HepG2 (cell line): ENCODE data around the gene NBR1. TPM values are rescaled to one million over a fixed set of nuclear protein-coding genes. Genes with fewer than 3 reads are reported as not detected.
A peak's percentile ranks its signal among the peaks of the same experiment; 100 is the strongest.

Source experiments
- DNMT3B ChIP-seq: conservative IDR thresholded peaks from 2 replicates; pipeline ENCODE4 v1.6.1; 2016; ENCODE audit warnings: missing biosample characterization, control low read depth
- NFYB ChIP-seq: sonication (generic); formaldehyde crosslinking; IDR thresholded peaks from 2 replicates; pipeline ENCODE4 v1.4.0; 2020; ENCODE audit warnings: missing genetic modification reagents
- RBFOX2 ChIP-seq: fragments of 200-400 bp; formaldehyde crosslinking; IDR thresholded peaks from 2 replicates; pipeline ENCODE4 v1.6.1; 2017; ENCODE audit warnings: low read depth, mild to moderate bottlenecking, low read length
- SMAD1 ChIP-seq: sonication (generic); formaldehyde crosslinking; IDR thresholded peaks from 2 replicates; pipeline ENCODE4 v1.4.0; 2020; ENCODE audit warnings: missing genetic modification reagents, low read depth, mild to moderate bottlenecking, borderline replicate concordance
- SMC3 ChIP-seq: IDR thresholded peaks from 2 replicates; pipeline ENCODE4 v1.6.1; 2011; ENCODE audit warnings: low read length, improper control_type of control experiment
- ZMYM3 ChIP-seq: sonication (generic); formaldehyde crosslinking; IDR thresholded peaks from 2 replicates; pipeline ENCODE4 v1.5.1; 2020; ENCODE audit warnings: mild to moderate bottlenecking, missing genetic modification reagents
- ZNF282 ChIP-seq: fragments of 450-650 bp; IDR thresholded peaks from 2 replicates; pipeline ENCODE4 v1.6.1; 2018; ENCODE audit not compliant: partially characterized antibody
- ZNF432 ChIP-seq: sonication (generic); formaldehyde crosslinking; IDR thresholded peaks from 2 replicates; pipeline ENCODE4 v1.5.0; 2020; ENCODE audit warnings: missing genetic modification reagents, mild to moderate bottlenecking, borderline replicate concordance
- ZNF530 ChIP-seq: sonication (generic); formaldehyde crosslinking; IDR thresholded peaks from 2 replicates; pipeline ENCODE4 v1.5.0; 2020; ENCODE audit warnings: low read depth, mild to moderate bottlenecking, missing genetic modification reagents
- ZNF569 ChIP-seq: sonication (generic); formaldehyde crosslinking; IDR thresholded peaks from 2 replicates; pipeline ENCODE4 v1.5.0; 2020; ENCODE audit warnings: mild to moderate bottlenecking, missing genetic modification reagents, moderate library complexity, borderline replicate concordance
- ZNF878 ChIP-seq: sonication (generic); formaldehyde crosslinking; IDR thresholded peaks from 2 replicates; pipeline ENCODE4 v1.8.1; 2023; ENCODE audit warnings: mild to moderate bottlenecking, missing genetic modification reagents, moderate library complexity
- ZNF879 ChIP-seq: sonication (generic); formaldehyde crosslinking; IDR thresholded peaks from 2 replicates; pipeline ENCODE4 v1.8.1; 2023; ENCODE audit warnings: missing genetic modification reagents
- polyA plus RNA-seq, 8 experiments: library from polyadenylated mRNA; depleted of rRNA in 3 of 8; stranded (reverse) in 7 of 8; unstranded in 1 of 8; fragments of >200 nt; fragmentation: Illumina TruSeq in 4 of 8; extraction: Trizol in 4 of 8; gene quantifications; 2 replicates each; pipeline versions ENCODE4 v1.2.1 to v1.2.3, GENCODE V29; 2011 to 2016; ENCODE audit warnings: low read depth in 4 of 8, missing spikeins in 1 of 8, mixed read lengths in 1 of 8; ENCODE audit not compliant: insufficient read depth in 1 of 8
- total RNA-seq, 5 experiments: library from RNA; depleted of rRNA; stranded (reverse); fragments of >200 nt; fragmentation: Illumina TruSeq; extraction: Trizol; gene quantifications; 2 replicates each; pipeline ENCODE4 v1.2.3, GENCODE V29; 2016; ENCODE audit warnings: low read depth in 1 of 5
- TF ChIP-seq, protein P1 (sequence below): sonication (generic); formaldehyde crosslinking; IDR thresholded peaks from 2 replicates; pipeline ENCODE4 v1.4.0; 2020; ENCODE audit warnings: missing genetic modification reagents
- TF ChIP-seq, protein P2 (sequence below): sonication (generic); formaldehyde crosslinking; IDR thresholded peaks from 2 replicates; pipeline ENCODE4 v1.4.0; 2020; ENCODE audit warnings: mild to moderate bottlenecking, missing genetic modification reagents
- TF ChIP-seq, protein P3 (sequence below): sonication (generic); formaldehyde crosslinking; IDR thresholded peaks from 2 replicates; pipeline ENCODE4 v1.4.0; 2020; ENCODE audit warnings: missing genetic modification reagents
- TF ChIP-seq, protein P4 (sequence below): sonication (generic); formaldehyde crosslinking; IDR thresholded peaks from 2 replicates; pipeline ENCODE4 v1.8.1; 2022; ENCODE audit warnings: mild to moderate bottlenecking, missing genetic modification reagents
- TF ChIP-seq, protein P5 (sequence below): sonication (generic); formaldehyde crosslinking; IDR thresholded peaks from 2 replicates; pipeline ENCODE4 v1.4.0; 2020; ENCODE audit warnings: missing genetic modification reagents
- TF ChIP-seq, protein P6 (sequence below): sonication (generic); formaldehyde crosslinking; IDR thresholded peaks from 2 replicates; pipeline ENCODE4 v1.8.1; 2023; ENCODE audit warnings: missing genetic modification reagents, mild to moderate bottlenecking, borderline replicate concordance

NBR1 gene
- total and polyA plus RNA-seq, 2 of the 13 experiments (the other 11 are each of a cell fraction or from before 2014, with no cell fraction given), result 51.7 to 121 TPM

DNA sequence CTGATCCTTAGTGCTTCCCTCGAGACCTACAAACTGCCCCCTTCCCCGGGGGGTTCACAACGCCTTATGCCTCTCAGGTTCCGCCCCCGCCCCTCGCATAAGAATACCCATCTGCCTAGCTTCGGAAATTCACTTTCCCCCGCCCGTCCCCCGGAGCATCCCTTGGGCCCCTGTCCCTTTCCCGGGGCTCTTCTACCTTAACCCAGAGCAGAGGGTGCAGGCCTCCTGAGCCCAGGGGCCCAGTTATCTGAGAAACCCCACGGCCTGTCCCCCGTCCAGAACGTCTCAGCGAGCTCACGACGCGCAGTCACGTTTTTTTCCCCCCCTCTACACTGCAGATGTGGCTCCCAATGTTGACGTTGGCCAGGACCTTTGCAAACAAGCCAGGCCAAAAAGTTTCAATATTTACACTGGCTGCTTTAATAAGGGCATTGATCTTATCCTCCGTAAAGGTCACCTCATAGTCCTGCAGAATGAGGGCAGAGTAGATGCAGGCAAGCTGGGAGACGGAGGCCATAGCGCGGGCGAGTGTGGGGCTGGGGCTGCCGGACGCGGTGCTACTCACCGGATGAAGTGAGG is 1.4 kb upstream of the NBR1 start (continued):
- TF ChIP-seq, protein P1, sequence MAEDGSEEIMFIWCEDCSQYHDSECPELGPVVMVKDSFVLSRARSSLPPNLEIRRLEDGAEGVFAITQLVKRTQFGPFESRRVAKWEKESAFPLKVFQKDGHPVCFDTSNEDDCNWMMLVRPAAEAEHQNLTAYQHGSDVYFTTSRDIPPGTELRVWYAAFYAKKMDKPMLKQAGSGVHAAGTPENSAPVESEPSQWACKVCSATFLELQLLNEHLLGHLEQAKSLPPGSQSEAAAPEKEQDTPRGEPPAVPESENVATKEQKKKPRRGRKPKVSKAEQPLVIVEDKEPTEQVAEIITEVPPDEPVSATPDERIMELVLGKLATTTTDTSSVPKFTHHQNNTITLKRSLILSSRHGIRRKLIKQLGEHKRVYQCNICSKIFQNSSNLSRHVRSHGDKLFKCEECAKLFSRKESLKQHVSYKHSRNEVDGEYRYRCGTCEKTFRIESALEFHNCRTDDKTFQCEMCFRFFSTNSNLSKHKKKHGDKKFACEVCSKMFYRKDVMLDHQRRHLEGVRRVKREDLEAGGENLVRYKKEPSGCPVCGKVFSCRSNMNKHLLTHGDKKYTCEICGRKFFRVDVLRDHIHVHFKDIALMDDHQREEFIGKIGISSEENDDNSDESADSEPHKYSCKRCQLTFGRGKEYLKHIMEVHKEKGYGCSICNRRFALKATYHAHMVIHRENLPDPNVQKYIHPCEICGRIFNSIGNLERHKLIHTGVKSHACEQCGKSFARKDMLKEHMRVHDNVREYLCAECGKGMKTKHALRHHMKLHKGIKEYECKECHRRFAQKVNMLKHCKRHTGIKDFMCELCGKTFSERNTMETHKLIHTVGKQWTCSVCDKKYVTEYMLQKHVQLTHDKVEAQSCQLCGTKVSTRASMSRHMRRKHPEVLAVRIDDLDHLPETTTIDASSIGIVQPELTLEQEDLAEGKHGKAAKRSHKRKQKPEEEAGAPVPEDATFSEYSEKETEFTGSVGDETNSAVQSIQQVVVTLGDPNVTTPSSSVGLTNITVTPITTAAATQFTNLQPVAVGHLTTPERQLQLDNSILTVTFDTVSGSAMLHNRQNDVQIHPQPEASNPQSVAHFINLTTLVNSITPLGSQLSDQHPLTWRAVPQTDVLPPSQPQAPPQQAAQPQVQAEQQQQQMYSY (CRISPR knock-in tag), result no peak
- TF ChIP-seq ZNF879 (CRISPR knock-in tag), result peak; percentile 70; the same call in 1 of the 2 replicates
- no peak for TF ChIP-seq DNMT3B (CRISPR knock-in tag)
- no peak for TF ChIP-seq RBFOX2
- TF ChIP-seq, protein P2, sequence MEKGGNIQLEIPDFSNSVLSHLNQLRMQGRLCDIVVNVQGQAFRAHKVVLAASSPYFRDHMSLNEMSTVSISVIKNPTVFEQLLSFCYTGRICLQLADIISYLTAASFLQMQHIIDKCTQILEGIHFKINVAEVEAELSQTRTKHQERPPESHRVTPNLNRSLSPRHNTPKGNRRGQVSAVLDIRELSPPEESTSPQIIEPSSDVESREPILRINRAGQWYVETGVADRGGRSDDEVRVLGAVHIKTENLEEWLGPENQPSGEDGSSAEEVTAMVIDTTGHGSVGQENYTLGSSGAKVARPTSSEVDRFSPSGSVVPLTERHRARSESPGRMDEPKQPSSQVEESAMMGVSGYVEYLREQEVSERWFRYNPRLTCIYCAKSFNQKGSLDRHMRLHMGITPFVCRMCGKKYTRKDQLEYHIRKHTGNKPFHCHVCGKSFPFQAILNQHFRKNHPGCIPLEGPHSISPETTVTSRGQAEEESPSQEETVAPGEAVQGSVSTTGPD, result peak; percentile 20; the same call in 1 of the 2 replicates
- TF ChIP-seq, protein P3, sequence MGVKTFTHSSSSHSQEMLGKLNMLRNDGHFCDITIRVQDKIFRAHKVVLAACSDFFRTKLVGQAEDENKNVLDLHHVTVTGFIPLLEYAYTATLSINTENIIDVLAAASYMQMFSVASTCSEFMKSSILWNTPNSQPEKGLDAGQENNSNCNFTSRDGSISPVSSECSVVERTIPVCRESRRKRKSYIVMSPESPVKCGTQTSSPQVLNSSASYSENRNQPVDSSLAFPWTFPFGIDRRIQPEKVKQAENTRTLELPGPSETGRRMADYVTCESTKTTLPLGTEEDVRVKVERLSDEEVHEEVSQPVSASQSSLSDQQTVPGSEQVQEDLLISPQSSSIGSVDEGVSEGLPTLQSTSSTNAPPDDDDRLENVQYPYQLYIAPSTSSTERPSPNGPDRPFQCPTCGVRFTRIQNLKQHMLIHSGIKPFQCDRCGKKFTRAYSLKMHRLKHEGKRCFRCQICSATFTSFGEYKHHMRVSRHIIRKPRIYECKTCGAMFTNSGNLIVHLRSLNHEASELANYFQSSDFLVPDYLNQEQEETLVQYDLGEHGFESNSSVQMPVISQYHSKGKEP (CRISPR knock-in tag), result no peak
- TF ChIP-seq ZNF878 (CRISPR knock-in tag), result peak; percentile 83; the same call in 1 of the 2 replicates
- TF ChIP-seq NFYB, result no peak
- TF ChIP-seq SMC3, result no peak
- TF ChIP-seq ZNF530 (CRISPR knock-in tag), result no peak
- TF ChIP-seq, protein P4, sequence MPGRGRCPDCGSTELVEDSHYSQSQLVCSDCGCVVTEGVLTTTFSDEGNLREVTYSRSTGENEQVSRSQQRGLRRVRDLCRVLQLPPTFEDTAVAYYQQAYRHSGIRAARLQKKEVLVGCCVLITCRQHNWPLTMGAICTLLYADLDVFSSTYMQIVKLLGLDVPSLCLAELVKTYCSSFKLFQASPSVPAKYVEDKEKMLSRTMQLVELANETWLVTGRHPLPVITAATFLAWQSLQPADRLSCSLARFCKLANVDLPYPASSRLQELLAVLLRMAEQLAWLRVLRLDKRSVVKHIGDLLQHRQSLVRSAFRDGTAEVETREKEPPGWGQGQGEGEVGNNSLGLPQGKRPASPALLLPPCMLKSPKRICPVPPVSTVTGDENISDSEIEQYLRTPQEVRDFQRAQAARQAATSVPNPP, result peak; percentile 63; the same call in 1 of the 2 replicates
- TF ChIP-seq, protein P5, sequence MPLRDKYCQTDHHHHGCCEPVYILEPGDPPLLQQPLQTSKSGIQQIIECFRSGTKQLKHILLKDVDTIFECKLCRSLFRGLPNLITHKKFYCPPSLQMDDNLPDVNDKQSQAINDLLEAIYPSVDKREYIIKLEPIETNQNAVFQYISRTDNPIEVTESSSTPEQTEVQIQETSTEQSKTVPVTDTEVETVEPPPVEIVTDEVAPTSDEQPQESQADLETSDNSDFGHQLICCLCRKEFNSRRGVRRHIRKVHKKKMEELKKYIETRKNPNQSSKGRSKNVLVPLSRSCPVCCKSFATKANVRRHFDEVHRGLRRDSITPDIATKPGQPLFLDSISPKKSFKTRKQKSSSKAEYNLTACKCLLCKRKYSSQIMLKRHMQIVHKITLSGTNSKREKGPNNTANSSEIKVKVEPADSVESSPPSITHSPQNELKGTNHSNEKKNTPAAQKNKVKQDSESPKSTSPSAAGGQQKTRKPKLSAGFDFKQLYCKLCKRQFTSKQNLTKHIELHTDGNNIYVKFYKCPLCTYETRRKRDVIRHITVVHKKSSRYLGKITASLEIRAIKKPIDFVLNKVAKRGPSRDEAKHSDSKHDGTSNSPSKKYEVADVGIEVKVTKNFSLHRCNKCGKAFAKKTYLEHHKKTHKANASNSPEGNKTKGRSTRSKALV (CRISPR knock-in tag), result no peak; the same call in 1 of the 2 replicates
- TF ChIP-seq, protein P6, sequence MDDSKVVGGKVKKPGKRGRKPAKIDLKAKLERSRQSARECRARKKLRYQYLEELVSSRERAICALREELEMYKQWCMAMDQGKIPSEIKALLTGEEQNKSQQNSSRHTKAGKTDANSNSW, result no peak
- TF ChIP-seq ZNF569, result no peak
- no peak for TF ChIP-seq ZMYM3
- no peak for TF ChIP-seq ZNF432 (CRISPR knock-in tag)
- TF ChIP-seq ZNF282, result no peak
- TF ChIP-seq SMAD1, result peak; percentile 23; the same call in 1 of the 2 replicates
